H1 (cell line): ENCODE data around the gene PCSK4. TPM values are rescaled to one million over a fixed set of nuclear protein-coding genes. Genes with fewer than 3 reads are reported as not detected.

Experiments
- BCL11A ChIP-seq, 2 experiments: IDR thresholded peaks; one replicate each; pipeline ENCODE4 v1.6.1; 2011; ENCODE audit warnings: low read depth in 2 of 2, low read length in 2 of 2, mild to moderate bottlenecking in 2 of 2
- TCF12 ChIP-seq: IDR thresholded peaks from 2 replicates; pipeline ENCODE4 v1.6.1; 2011; ENCODE audit warnings: low read depth, mild to moderate bottlenecking, low read length
- polyA plus RNA-seq, 7 experiments: library from polyadenylated mRNA; depleted of rRNA in 3 of 7; stranded (reverse) in 5 of 7; unstranded in 2 of 7; fragments of >200 nt in 5 of 7; fragments of 200-250 nt in 2 of 7; gene quantifications; 1 replicate in 5 of 7; 2 replicates in 1 of 7; 4 replicates in 1 of 7; pipeline versions ENCODE4 v1.2.1 to v1.2.3, GENCODE V29; 2011 to 2013; ENCODE audit warnings: missing spikeins in 2 of 7, mixed read lengths in 2 of 7
- total RNA-seq: library from RNA; stranded (reverse); fragmentation: NEBNext Ultra II Directional; extraction: Animal tissue kit (Norgen Biotek cat#: 25700); gene quantifications from 2 replicates; pipeline ENCODE4 v1.2.1, GENCODE V29; 2021
- TF ChIP-seq, protein P1 (sequence below), 3 experiments: IDR thresholded peaks; 1 replicate in 2 of 3; 2 replicates in 1 of 3; pipeline versions ENCODE4 v1.5.1 to v1.6.1; 2011; ENCODE audit warnings: low read length in 3 of 3, mild to moderate bottlenecking in 3 of 3, inconsistent platforms in 2 of 3, low read depth in 1 of 3, moderate library complexity in 1 of 3; ENCODE audit not compliant: insufficient read depth in 1 of 3; ENCODE audit errors: control extremely low read depth in 1 of 3

PCSK4 gene
- total and polyA plus RNA-seq, 2 of the 8 experiments (the other 6 are each of a cell fraction or from before 2014, with no cell fraction given), result 9.8 to 10.7 TPM

DNA sequence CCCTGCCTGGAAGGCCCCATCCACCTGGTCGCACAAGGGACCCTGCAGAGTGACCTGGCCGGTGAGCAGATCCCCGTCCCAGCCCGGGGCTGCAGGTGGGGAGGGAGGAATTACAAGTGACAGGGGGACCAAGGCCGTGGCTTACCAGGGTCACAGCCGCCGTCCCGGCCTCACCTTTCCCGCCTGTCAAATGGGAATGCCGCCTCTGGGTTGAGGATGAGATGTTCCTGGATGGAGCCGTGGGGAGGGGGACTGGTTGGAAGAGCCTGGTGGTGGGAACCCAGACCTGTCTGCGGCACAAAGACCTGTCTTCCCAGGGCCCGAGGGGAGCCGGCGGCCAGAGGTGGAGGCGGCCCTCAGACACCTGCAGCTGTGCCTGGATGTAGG lies 39.3 kb upstream of the PCSK4 start (continued):
- TF ChIP-seq, protein P1, sequence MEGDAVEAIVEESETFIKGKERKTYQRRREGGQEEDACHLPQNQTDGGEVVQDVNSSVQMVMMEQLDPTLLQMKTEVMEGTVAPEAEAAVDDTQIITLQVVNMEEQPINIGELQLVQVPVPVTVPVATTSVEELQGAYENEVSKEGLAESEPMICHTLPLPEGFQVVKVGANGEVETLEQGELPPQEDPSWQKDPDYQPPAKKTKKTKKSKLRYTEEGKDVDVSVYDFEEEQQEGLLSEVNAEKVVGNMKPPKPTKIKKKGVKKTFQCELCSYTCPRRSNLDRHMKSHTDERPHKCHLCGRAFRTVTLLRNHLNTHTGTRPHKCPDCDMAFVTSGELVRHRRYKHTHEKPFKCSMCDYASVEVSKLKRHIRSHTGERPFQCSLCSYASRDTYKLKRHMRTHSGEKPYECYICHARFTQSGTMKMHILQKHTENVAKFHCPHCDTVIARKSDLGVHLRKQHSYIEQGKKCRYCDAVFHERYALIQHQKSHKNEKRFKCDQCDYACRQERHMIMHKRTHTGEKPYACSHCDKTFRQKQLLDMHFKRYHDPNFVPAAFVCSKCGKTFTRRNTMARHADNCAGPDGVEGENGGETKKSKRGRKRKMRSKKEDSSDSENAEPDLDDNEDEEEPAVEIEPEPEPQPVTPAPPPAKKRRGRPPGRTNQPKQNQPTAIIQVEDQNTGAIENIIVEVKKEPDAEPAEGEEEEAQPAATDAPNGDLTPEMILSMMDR (IDR thresholded peaks at IDR 0.05; ENCODE audit: control extremely low read depth in 1 of 3, insufficient read depth in 1 of 3, low read depth in 1 of 3, low read length in 3 of 3), result no peak
- TF ChIP-seq BCL11A (IDR thresholded peaks at IDR 0.05; ENCODE audit: low read depth in 2 of 2, low read length in 2 of 2) (no peak), TCF12 (no peak)
